OCI-LY3 (cell line): Measurements from ENCODE around the gene DNAJC10.

Experiments
- EZH2phosphoT487 ChIP-seq: fragments of 200-600 bp; shearing (Covaris generic); IDR thresholded peaks from 2 replicates; pipeline ENCODE4 v1.6.1; 2018; ENCODE audit warnings: antibody characterized with exemption, mixed run types, low read depth
- TF ChIP-seq, protein P1 (sequence below): fragments of 200-600, 300-600 bp; sonication (generic); IDR thresholded peaks from 2 replicates; pipeline ENCODE4 v1.5.1; 2014; ENCODE audit warnings: antibody characterized with exemption, low read length, low read depth

- TF ChIP-seq, protein P1, sequence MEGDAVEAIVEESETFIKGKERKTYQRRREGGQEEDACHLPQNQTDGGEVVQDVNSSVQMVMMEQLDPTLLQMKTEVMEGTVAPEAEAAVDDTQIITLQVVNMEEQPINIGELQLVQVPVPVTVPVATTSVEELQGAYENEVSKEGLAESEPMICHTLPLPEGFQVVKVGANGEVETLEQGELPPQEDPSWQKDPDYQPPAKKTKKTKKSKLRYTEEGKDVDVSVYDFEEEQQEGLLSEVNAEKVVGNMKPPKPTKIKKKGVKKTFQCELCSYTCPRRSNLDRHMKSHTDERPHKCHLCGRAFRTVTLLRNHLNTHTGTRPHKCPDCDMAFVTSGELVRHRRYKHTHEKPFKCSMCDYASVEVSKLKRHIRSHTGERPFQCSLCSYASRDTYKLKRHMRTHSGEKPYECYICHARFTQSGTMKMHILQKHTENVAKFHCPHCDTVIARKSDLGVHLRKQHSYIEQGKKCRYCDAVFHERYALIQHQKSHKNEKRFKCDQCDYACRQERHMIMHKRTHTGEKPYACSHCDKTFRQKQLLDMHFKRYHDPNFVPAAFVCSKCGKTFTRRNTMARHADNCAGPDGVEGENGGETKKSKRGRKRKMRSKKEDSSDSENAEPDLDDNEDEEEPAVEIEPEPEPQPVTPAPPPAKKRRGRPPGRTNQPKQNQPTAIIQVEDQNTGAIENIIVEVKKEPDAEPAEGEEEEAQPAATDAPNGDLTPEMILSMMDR: no peak
- no peak for TF ChIP-seq EZH2phosphoT487
These were observed 38.2 kb downstream of the DNAJC10 start for GRCh38 chr2:182754231-182754630.
